ENCODE results near the gene BCL2.

DNA sequence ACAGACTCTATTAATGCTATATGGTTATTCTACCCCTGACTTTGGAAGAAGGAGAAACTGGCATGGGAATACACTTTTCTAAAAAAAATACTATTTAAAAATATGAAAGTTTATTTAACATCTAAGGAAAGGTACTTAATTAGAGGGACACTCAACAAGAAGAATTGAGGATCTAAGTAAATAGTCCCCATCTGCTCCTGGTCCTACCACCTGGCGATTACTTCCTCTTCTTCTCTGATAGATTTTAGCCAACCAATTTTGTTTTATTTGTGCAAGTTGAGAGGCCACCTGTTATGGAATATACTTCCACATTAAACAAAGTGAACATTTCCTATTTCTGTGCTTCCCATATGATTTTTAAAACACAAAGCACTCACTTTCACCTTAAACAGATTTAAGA is 111.7 kb downstream of the BCL2 start:
- TF ChIP-seq, protein P1, sequence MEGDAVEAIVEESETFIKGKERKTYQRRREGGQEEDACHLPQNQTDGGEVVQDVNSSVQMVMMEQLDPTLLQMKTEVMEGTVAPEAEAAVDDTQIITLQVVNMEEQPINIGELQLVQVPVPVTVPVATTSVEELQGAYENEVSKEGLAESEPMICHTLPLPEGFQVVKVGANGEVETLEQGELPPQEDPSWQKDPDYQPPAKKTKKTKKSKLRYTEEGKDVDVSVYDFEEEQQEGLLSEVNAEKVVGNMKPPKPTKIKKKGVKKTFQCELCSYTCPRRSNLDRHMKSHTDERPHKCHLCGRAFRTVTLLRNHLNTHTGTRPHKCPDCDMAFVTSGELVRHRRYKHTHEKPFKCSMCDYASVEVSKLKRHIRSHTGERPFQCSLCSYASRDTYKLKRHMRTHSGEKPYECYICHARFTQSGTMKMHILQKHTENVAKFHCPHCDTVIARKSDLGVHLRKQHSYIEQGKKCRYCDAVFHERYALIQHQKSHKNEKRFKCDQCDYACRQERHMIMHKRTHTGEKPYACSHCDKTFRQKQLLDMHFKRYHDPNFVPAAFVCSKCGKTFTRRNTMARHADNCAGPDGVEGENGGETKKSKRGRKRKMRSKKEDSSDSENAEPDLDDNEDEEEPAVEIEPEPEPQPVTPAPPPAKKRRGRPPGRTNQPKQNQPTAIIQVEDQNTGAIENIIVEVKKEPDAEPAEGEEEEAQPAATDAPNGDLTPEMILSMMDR (IDR thresholded peaks at IDR 0.05), result no peak
- no peak for TF ChIP-seq POLR2AphosphoS5 (IDR thresholded peaks at IDR 0.05)
- TF ChIP-seq POLR2A (IDR thresholded peaks at IDR 0.05), result no peak
